ENCODE data around the gene MAP2.

- TF ChIP-seq PAX5 (IDR thresholded peaks at IDR 0.05; ENCODE audit: insufficient read depth, low read length, severe bottlenecking), result no peak
- no peak for TF ChIP-seq POLR2A (IDR thresholded peaks at IDR 0.05; ENCODE audit: low read depth, low read length)
- TF ChIP-seq POU2F2 (IDR thresholded peaks at IDR 0.05; ENCODE audit: low read depth, low read length), result no peak
Observed at GRCh38 chr2:209532321-209532720, 108.5 kb downstream of the MAP2 start.

All from GM12891 (cell line).